Activated CD8-positive, alpha-beta memory T cell treated with anti-CD3 and anti-CD28 coated beads for 36 hours (primary cell): Measurements from ENCODE around the gene FBLN7. TPM values are rescaled to one million over a fixed set of nuclear protein-coding genes. Genes with fewer than 3 reads are reported as not detected.

ENCODE experiments used
- CTCF ChIA-PET: fragments of 350-600 bp; sonication (Branson Sonifier 250); formaldehyde crosslinking; loops from one replicate; lab custom pipeline; 2021; ENCODE audit warnings: antibody characterized with exemption; lab: Charles Lee
- POLR2A ChIA-PET: fragments of 350-600 bp; sonication (Branson Sonifier 250); formaldehyde crosslinking; loops from one replicate; lab custom pipeline; 2021; ENCODE audit warnings: antibody characterized with exemption; lab: Charles Lee
- total RNA-seq, 2 experiments: library from RNA; stranded (reverse); gene quantifications; one replicate each; pipeline ENCODE4 v1.2.3, GENCODE V29; 2021

FBLN7 gene
- total RNA-seq, 2 experiments from 2014 or later = 3.1 to 3.7 TPM

DNA sequence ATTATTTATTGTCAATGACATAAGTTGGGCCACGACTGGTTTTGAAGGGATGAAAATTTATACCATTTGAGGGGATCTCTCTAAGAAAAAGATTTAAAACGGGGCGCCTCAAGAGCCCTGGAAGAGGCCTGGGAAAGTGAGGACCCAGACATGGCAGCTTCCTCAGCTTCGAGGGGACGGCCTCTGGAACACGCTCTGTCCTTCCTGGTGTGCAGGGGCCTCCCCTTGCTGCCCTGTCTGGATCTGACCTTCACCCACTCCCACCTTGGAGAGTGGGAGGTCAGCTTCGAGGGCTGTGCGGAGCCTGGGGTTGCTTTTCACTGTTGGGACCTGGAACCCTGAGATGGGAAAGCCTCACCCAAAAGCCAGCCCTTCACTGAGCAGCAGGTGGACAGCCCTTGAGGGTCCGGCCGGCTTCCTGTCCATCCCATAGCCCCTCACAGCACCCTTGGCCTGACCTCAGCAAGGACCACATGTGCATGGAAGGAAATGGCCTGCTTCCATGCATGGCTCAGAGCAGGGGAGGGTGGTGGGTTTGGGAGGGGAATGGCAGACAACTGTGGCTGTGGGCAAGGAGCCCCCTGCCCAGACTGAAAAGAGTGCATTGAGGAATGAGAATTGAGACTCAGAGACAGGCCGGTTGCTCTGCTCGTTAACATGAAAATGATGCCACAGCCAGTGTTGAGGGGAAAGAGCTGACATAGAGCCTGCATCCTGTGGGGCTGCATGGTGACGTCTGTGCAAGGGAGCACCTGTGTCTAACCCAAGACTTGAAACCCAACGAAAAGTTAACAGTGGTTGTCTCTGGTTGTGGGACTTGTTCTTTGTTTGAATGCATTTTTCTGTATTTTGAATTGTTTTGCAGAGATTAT, 16.3 kb downstream of the FBLN7 start:
- POLR2A ChIA-PET = no interaction called here
- CTCF ChIA-PET = interaction anchor here (1.0 kb wide), 1 partner anchor 105 kb away, joined by 3 read pairs; no protein-coding TSS in a partner anchor

DNA sequence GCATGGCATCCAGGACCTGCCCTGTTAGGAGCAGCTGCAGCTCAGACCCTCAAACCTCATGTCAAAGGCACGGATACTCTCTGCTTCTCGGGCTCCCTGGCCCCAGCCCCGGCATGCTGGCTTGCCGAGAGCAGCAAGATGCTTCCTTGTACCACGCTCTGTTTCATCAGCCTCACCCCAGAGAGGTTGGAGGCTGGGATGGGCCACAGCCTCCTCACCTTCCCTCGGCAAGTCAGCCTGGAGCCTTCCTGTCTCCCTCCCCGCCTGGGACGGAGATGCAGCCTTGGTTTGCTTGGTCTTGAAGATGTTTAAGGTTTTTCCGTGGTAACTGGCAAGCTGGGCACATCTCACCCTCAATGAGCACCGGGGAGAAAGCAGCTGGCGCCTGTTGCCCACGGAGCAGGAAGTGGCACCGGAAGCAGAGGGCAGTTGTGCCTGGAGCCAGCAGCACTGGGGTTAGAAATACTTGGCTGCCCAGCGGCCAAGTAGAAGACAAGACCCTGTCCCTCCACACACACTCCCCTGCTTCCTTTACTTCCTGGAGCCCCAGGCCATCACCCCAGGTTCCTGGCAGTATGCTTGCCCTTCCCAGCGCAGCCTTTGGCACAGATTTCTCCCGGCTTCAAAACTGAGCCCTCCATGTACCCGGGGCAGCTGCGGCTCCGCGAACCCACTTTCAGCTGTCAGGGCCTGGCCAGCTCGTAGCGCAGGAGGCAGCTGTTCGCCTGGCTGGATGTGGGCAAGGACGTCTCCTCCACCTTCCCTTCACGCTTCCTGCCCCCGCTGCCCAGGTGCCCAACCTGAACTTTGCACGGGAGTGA, 17.4 kb downstream of the FBLN7 start:
- CTCF ChIA-PET = no interaction called here
- POLR2A ChIA-PET = interaction anchor here (0.6 kb wide), 2 partner anchors 119 to 205 kb away, joined by 3 to 4 read pairs; no protein-coding TSS in a partner anchor

DNA sequence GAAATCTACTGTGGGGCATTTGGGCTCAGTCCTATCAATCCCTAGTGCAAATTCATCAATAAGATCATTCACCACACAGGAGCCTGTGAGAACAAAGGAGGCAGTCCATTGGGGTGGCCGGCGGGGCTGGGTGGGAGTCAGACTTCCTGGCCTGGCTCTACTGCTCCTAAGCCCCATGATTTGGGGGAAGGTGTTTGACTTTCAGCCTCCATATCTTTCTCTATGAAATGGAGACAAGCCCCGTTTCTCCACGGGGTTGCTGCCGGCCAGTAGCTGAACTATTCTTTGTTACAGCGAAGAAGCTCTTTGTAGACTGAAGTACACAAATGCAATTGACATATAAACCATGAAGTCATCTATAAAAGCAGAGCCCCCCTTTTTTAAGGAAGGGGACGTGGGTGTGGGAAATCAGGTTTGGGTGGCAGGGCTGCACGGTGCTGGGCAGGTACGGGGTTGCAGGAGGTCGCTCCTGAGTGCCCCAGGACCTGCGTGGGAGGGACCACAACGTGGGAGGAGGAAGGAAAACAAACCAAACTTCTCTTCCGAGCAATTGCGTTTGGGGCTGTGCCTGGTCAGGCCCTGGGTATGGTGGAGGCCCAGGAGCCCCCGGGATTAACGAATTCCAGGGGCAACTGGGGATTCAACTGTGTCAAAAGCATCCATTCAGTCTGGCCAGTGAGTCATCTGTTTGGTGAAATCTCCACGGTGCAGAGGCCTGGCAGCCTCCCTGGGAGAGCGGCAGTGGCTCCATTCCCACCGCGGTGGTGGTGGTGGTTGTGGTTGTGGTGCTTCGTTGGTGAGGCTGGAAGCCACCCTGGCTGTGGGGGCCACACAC, 18.2 kb downstream of the FBLN7 start:
- CTCF ChIA-PET = no interaction called here
- POLR2A ChIA-PET = interaction anchor here (0.6 kb wide), 2 partner anchors 119 to 206 kb away, joined by 3 to 4 read pairs; no protein-coding TSS in a partner anchor

DNA sequence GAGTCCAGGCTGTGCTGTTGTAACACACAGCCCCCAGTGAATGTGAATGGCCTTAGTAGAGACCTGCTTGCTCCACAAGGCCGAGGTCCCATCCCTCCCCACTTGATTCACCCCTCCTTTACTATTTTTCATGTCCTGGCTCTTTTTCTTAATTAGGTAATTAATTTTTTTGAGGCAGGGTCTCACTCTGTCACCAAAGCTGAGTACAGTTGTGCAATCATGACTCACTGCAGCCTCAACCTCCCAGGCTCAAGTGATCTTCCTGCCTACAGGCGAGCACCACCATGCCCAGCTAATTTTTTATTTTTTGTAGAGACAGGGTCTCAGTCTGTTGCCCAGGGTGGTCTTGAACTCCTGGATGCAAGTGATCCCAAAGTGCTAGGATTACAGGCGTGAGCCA, 19.3 kb downstream of the FBLN7 start:
- ChIA-PET CTCF (no interaction called here), POLR2A (no interaction called here)

DNA sequence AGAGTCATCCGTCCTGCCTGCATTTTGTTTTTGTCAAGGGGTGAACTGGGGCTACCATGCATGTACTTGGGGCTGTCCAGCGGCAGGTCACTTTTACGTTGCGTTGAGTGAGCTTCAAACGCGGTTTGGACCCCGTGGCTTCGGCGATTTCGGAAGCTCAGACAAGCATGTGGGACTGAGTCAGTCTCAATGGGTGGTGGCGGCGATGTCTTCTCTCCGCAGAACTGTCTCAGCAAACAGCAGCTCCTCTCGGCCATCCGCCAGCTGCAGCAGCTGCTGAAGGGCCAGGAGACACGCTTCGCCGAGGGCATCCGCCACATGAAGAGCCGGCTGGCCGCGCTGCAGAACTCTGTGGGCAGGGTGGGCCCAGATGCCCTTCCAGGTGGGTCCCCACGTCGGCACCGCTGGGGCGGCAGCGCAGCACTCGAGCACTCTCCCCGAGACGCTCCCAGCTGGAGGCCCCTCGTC, 21.3 kb downstream of the FBLN7 start:
- CTCF ChIA-PET = no interaction called here

DNA sequence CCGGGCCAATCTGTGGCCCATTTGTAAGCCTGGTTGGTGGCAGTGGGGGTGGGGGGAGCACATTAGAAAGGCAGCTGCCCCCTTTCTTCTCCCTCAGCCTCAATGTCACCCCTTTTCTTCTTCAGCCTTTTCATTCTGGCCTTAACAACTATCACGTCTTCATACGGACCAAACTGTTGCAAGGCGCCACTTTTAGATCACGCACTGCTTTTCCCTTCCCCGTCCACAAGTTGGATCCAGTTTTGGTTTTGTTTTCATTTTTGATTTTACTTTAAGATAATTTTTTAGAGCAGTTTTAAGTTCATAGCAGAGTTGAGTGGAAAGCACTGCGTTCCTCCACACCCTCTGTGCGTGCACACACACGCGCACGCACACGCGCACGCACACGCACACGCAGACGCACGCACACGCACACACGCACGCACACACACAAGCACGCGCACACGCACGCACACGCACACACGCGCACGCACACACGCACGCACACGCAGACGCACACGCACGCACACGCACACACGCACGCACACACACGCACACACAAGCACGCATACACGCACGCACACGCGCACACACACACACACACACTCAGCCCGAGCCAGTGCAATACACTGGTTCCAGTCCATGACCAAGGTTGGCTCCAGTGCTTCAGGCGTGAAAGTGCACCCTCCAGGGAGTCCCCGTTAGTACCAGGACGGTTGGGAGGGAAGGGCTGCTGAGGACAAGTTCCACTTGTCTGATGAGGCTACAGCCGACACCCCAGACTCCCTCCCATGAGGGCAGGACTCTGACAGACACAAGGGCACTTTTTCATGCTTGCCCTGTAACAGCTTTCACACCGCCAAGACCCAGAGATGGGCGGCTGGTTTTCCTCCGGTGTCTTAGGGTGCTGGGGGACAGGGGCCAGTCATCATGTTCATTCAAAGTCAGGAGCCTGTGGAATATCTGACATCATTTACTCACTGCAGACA, 22.4 kb downstream of the FBLN7 start:
- CTCF ChIA-PET = no interaction called here
- POLR2A ChIA-PET = no interaction called here

More for the DNA sequence above, 21.3 kb downstream of the FBLN7 start:
- POLR2A ChIA-PET = no interaction called here

DNA sequence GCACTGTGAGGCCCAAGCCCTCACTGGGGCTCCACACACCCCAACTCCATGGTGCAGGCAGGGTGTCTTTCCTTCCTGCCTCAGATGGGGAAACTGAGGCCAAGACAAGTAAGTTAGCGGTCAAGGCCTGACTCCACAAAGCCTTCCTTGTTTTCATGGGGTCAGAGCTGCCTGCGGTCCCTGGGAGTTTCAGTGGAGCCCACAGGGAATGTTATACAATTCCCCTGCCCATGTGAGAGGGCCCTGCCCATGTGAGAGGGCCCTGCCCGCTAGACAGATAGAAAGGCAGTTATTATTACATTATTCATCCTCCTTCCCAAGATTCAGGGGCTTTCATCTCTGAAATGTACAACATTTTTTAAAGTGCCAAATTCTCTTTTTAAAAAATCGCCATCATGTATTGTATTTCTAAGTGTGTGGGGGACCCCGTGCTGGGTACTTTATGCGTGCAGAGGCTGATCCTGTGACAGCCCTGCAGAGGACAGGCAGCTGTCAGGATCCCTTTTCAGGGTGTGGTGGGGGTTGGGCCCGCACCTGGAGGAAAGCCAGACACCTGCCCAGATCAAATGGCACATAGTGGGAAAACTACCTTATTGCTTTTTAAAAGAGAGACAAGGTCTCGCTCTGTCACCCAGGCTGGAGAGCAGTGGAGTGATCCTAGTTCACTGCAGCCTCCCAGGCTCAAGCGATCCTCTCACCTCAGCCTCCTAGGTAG, 23.4 kb downstream of the FBLN7 start:
- POLR2A ChIA-PET = no interaction called here

DNA sequence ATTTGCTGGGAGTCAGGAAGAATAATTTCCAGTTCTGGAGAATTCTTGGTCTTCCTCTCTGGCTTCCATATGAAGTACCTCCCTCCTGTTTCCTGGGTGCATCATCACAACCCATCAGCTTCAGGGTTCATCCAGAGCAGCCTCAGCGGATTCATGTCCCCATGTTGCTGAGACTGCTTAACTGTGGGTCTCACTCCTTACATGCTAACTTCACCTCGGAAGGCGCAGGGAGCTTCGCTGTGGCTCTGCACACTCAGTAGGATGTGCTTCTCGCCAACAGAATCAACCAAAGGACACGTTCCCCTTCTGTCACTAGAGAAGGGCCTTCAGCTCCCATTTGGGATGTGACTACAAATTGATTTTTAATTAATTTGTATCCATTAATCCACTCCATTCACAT, 24.2 kb downstream of the FBLN7 start:
- ChIA-PET CTCF (interaction anchor here (1.2 kb wide), 1 partner anchor 40 kb away, joined by 3 read pairs; no protein-coding TSS in a partner anchor), POLR2A (no interaction called here)

More for the DNA sequence above, 23.4 kb downstream of the FBLN7 start:
- CTCF ChIA-PET = interaction anchor here (1.2 kb wide), 1 partner anchor 40 kb away, joined by 3 read pairs; no protein-coding TSS in a partner anchor

DNA sequence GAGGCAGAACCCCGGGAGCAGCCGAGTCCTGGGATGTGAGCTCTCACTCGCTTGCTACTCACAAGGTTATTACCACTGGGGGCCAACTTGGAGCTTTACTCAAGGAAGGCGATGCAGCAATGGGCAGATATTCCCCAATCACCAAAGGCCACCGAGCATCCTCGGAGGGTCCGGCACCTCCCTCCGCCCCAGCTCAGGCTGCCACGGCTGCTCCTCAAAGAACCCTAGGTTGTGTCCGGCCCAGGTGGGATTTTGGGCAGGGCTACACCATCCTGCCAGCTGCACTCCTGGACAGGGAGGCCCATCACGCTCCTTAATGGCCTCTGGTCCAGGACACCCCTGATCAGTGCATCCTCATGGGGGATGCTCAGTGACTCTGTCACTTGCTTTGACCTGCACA, 24.8 kb downstream of the FBLN7 start:
- CTCF ChIA-PET = interaction anchor here (1.2 kb wide), 1 partner anchor 41 kb away, joined by 3 read pairs; no protein-coding TSS in a partner anchor

DNA sequence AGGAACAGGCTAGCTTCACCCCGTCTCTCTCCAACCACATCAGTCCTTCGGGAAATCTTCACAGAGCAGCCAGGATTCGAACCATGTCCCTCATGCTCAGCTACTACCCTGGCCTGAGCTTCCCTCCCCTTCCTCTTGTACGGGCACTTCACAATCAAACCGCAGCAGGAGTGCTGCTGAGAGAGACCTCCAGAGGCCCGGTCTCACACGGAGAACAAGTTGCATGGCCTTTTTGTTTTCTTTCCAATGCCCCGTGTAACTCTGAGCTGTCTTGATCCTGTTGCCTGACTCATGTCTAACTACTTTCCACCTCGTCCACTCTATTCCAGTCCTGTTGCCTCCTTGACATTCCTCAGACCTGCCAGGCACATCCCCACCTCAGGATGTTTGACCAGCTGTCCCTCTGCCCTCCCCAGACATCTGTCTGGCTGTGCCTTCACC, 25.4 kb downstream of the FBLN7 start:
- CTCF ChIA-PET = no interaction called here
- POLR2A ChIA-PET = no interaction called here

More for the DNA sequence above, 24.8 kb downstream of the FBLN7 start:
- POLR2A ChIA-PET = no interaction called here

DNA sequence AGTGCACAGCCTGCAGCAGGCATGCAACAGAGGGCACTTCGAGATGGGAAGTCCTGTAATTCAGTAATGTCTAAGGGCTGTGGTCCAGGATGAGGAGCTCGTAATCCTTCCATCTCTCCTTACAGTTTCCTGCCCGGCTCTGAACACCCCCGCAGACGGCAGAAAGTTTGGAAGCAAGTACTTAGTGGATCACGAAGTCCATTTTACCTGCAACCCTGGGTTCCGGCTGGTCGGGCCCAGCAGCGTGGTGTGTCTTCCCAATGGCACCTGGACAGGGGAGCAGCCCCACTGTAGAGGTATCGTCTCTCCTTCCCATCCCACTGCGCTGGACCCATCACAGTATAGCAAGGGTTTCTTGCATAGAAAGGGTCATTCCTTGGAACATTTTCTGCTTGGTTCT, 26.7 kb downstream of the FBLN7 start:
- ChIA-PET POLR2A (no interaction called here), CTCF (no interaction called here)

DNA sequence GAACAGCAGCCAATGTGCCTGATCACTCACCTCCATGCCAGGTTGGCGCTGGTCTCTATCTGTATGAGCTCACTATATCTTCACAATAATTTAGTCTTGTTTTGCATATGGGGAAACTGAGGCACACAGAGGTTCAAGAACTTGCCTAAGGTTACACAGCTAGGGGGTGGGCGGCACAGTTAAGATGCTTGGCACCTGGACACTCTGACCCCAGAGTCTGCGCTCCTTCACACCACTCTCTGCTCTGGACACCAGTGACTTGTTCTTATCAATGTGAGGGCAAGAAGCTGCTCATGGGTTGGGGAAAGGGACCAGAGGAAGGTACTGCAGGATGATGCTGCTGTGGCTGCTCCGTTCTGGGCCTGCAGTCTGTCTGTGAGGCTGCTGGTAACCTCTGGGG, 27.1 kb downstream of the FBLN7 start:
- ChIA-PET POLR2A (no interaction called here), CTCF (no interaction called here)

DNA sequence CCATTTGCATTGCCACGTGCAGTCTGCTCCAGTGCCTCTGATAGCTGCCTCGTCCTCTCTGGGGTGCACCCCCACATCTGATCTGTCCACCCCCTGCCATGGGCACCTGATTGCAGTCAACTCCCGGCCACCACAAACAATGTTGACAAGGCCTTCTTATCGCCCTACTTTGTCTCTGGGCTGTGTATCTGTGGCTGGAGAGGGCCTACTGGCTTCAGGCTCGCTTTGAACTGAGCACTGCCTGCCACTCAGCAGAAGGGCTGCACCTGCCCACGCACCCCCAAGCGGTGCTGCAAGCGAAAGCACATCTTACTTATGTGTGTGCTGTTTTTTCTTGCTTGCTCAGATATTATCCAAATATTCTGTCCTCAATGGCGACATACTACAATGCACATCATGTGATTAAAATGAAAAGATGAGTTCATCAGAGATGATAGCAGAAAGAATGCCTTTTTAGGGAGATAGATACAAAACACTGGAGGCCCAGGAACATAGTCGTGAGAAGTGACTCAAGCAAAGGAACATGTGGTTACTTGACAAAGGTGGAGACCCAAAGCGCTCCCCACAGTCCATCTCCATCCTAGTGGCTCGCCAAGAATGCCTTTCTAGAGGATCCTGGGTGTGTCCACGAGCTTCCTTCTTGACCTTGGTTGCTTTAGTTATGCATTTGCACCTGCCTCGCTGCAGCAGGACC, 28.8 kb downstream of the FBLN7 start:
- ChIA-PET CTCF (no interaction called here), POLR2A (no interaction called here)

DNA sequence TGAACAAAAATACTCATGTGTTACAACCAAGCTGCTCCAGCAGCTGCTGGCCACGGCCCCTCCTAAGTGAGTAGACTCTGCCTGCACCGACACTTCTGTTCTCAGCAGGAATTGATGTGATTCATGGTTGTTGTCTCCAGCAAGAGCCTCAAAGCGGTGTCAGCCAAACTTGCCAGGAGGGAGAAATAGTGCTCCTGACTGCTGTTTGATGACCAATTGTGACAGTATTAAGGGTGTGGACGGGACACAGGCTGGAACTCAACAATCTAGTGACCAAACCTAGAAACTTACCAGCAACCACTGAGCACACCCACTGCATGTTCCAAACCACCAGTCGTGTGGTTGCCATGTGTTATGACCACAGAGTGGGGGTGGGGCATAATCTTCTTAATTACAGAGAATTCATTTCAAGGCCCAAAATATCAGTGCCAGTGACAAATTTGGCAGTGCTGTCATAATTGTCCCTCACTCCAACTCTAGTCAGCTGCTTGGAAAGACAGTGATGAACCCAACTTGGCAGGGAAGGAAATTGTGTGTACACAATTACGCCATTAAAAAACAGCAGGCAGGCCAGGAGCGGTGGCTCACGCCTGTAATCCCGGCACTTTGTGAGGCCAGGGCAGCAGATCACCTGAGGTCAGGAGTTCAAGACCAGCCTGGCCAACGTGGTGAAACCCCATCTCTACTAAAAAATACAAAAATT, 30.4 kb downstream of the FBLN7 start:
- CTCF ChIA-PET = no interaction called here
- POLR2A ChIA-PET = no interaction called here

DNA sequence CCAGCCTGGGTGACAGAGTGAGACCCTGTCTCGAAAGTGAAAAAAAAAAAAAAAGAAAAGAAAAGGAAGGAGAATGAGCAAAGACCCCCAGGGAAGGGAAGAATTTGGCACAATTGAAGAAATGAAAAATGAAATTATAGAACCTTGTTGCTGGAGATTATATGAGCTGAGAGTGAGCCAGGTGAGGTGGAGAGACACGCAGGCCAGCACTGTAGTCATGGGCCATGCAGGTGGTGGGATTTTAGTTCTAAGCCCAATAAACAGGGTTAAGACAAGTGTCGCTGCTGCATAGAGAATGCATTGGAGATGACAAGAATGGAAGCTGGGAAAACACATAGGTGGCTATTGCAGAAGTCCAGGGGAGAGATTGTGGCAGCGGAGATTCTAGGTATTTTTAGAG, 32.3 kb downstream of the FBLN7 start:
- CTCF ChIA-PET = no interaction called here
- POLR2A ChIA-PET = no interaction called here

DNA sequence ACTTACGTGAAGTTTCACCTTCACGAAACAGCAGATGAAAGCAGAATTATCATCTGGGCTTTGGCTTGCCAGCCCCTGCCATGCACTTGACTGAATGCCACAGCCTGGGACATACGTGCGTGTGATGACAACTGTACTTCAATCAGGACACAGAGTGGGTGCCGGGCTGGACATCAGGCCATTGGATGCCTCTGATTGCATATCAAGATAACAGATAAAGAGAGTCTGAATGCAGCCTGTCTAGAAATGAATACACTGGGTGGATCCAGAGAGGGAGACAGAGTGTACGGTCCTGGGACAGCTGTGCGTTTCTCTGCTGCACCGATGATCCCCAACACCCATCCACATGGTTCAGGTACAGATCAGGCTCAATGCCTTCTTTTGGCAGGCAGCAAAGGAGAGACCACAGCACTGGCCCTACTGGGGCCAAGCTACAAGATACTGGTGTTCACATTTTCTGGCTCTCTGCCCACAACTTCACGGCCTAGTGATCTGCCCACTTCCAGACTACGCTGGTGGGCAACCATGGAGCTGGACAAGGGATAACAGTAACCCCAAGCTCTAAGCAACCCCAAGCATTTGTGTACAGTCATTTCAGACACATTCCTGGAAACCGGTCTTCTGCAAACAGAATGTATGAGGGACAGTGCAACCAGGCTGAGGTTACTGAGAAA, 35.6 kb downstream of the FBLN7 start:
- ChIA-PET POLR2A (no interaction called here), CTCF (no interaction called here)
